PFSK-1 (cell line): Measurements from ENCODE around the gene CTCF.

ENCODE experiments used
- FOXP2 ChIP-seq: optimal IDR thresholded peaks from 2 replicates; pipeline ENCODE3; 2011; ENCODE audit warnings: borderline replicate concordance, control low read depth, inconsistent platforms; ENCODE audit not compliant: insufficient read depth; ENCODE audit errors: extremely low read length, extremely low read depth
- POLR2AphosphoS5 ChIP-seq: IDR thresholded peaks from 2 replicates; pipeline ENCODE4 v1.6.1; 2012; ENCODE audit warnings: low read depth, mild to moderate bottlenecking, control low read depth, low read length, moderate library complexity
- REST ChIP-seq, 2 experiments: IDR thresholded peaks; 2 replicates each; pipeline versions ENCODE4 v1.6.1 to v1.8.0; 2011 to 2012; ENCODE audit warnings: low read depth in 2 of 2, low read length in 2 of 2, control low read depth in 1 of 2, inconsistent platforms in 1 of 2, mild to moderate bottlenecking in 1 of 2, moderate library complexity in 1 of 2; ENCODE audit not compliant: insufficient read depth in 1 of 2
- SIN3A ChIP-seq: IDR thresholded peaks from 2 replicates; pipeline ENCODE4 v1.6.1; 2012; ENCODE audit warnings: mild to moderate bottlenecking, low read length, moderate library complexity, borderline replicate concordance; ENCODE audit not compliant: insufficient read depth
- TAF1 ChIP-seq: IDR thresholded peaks from 2 replicates; pipeline ENCODE4 v1.6.1; 2012; ENCODE audit warnings: low read length, control low read depth, borderline replicate concordance; ENCODE audit not compliant: insufficient read depth

Gene CTCF

GRCh38 chr16:67666032-67666551, 103.8 kb downstream of the CTCF start:
- TF ChIP-seq SIN3A (no peak), TAF1 (no peak), FOXP2 (no peak), POLR2AphosphoS5 (no peak)

- TF ChIP-seq POLR2AphosphoS5 = no peak
- TF ChIP-seq TAF1 = no peak
- no peak for TF ChIP-seq SIN3A
- TF ChIP-seq REST (IDR thresholded peaks at IDR 0.05; ENCODE audit: insufficient read depth in 1 of 2, low read depth in 2 of 2, low read length in 2 of 2) = no peak
- no peak for TF ChIP-seq FOXP2
Observed at GRCh38 chr16:67666559-67667452, 104.5 kb downstream of the CTCF start, which contains the start of the genes C16orf86 and ENKD1. TSS of gene C16orf86 (plus strand) at chr16:67666814. CDS start at chr16:67666971, 157 bp downstream. TSS of gene ENKD1 (minus strand) at chr16:67666750. CDS start at chr16:67666442, 308 bp downstream.

- TF ChIP-seq FOXP2 (no peak), POLR2AphosphoS5 (no peak), REST (IDR thresholded peaks at IDR 0.05; ENCODE audit: insufficient read depth in 1 of 2, low read depth in 2 of 2, low read length in 2 of 2) (no peak), SIN3A (no peak), TAF1 (no peak)
Observed at GRCh38 chr16:67667453-67667816, 105.1 kb downstream of the CTCF start.

- TF ChIP-seq FOXP2 = no peak
- no peak for TF ChIP-seq POLR2AphosphoS5
- no peak for TF ChIP-seq TAF1
- TF ChIP-seq REST (IDR thresholded peaks at IDR 0.05; ENCODE audit: insufficient read depth in 1 of 2, low read depth in 2 of 2, low read length in 2 of 2) = no peak
- TF ChIP-seq SIN3A = no peak
Observed at GRCh38 chr16:67667817-67668494, 105.6 kb downstream of the CTCF start.

- TF ChIP-seq SIN3A = no peak
- TF ChIP-seq POLR2AphosphoS5 = no peak
- no peak for TF ChIP-seq TAF1
- no peak for TF ChIP-seq FOXP2
- no peak for TF ChIP-seq REST (IDR thresholded peaks at IDR 0.05; ENCODE audit: insufficient read depth in 1 of 2, low read depth in 2 of 2, low read length in 2 of 2)
Observed at GRCh38 chr16:67668495-67669157, 106.3 kb downstream of the CTCF start.
